ENCODE measurements around the gene SAMD8. TPM values are rescaled to one million over a fixed set of nuclear protein-coding genes. Genes with fewer than 3 reads are reported as not detected.

The SAMD8 gene
- total RNA-seq, 1 donor from 2014 or later = 16.5 TPM

DNA sequence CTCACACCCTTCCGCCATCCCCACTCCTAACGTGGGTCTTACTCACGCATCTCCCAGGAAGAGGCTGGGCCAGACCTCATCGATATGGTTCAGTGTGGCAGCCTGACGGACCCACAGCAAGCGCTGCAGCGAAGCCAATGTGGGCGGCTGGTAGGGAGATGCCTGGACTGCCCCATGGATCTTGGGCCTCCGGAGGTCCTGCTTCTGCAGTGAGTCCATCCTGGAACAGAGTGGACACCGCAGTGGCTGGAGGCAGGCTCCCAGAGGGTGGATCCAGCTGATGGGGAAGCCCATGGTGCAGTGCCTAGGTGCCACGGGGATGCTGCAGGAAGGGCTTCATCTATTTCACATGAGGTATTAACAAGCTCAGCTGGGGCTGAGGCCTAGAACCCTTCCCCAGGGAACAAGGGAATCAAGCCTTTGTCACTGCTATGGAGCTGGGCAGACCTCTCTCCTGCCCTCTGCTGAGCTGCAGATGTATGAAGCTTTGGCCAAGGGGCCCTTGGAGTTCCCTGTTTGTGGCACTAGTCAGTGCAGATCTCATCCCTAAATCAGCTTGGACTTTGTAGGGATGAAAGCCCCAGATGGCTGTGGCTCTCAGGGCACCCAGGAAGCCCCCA, 13.7 kb upstream of the SAMD8 start:
- Histone ChIP-seq H3K27me3 (no peaks in the 10 kb centered on the region), H3K4me1 (no peaks in the 10 kb centered on the region), H3K4me3 (no peak overlapping the region), H3K9me3 (no peaks in the 10 kb centered on the region), H3K27ac (no peak overlapping the region), H3K36me3 (no peaks in the 10 kb centered on the region)
- no peak for TF ChIP-seq CTCF (IDR thresholded peaks at IDR 0.05)
- intact Hi-C loops (cut with DNase I) = no loop called here
- DNase-seq (ENCODE audit: low spot score in 2 of 2) = no peak

DNA sequence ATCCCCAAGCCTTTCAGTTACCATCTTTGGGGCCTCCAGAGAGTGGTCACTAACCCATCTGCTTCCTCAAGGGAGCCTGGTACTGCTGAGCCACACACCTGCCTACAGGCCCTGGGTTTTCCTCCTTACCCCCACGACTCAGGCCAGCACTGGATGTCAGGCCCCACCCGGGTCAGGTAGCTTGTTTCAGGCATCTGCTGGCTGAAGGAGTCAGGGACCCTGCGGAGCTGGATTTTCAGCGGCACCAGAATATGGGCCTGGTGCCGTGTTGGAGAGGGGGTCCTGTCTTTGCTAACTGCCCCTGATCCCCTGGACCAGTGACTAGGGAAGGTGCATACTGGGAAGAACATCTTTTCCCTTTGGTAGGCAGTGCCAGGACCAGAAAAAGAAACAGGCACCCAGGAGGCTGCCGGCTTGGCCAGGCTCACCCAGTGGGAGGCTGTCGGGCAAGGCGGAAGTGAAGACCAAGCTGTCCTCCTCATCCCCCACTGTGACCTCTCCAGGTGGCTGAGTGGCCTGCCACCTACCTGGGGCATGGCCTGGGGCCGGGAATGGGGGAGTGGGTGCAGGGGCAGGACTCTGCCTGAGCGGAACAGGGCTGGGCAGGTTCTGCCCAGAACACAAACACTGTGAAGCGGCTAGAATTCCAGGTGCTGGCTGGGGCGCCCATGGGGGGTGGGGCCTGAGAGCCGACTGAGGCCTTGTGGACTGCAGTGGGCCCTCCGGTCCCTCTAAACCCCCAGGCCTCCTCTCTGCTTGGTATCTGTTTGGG, 12.4 kb upstream of the SAMD8 start:
- Histone ChIP-seq H3K4me3 (no peak overlapping the region), H3K4me1 (no peaks in the 10 kb centered on the region), H3K36me3 (no peaks in the 10 kb centered on the region), H3K9me3 (no peaks in the 10 kb centered on the region), H3K27me3 (no peaks in the 10 kb centered on the region), H3K27ac (no peak overlapping the region)
- no peak for DNase-seq (ENCODE audit: low spot score in 2 of 2)
- TF ChIP-seq CTCF (IDR thresholded peaks at IDR 0.05) = no peak
- intact Hi-C loops (cut with DNase I) = no loop called here

- H3K9me3 ChIP-seq = no peaks in the 10 kb centered on the region
- intact Hi-C loops (cut with DNase I) = loop anchor here (1.0 to 2.0 kb wide), 2 partner anchors 834 to 855 kb away; no protein-coding TSS in a partner anchor
- H3K27ac ChIP-seq = no peak overlapping the region
- H3K27me3 ChIP-seq = no peaks in the 10 kb centered on the region
- no peak overlapping the region for H3K4me3 ChIP-seq
- no peaks in the 10 kb centered on the region for H3K4me1 ChIP-seq
- H3K36me3 ChIP-seq = no peaks in the 10 kb centered on the region
- TF ChIP-seq CTCF (IDR thresholded peaks at IDR 0.05) = peak; percentile 96 to 98 (median 98)
- peak in 1 of 2 donors; percentile 82 for DNase-seq (ENCODE audit: low spot score in 2 of 2)
Observed at GRCh38 chr10:75099952-75100763, 11.3 kb upstream of the SAMD8 start.

- no peak overlapping the region for H3K4me3 ChIP-seq
- no peak for TF ChIP-seq CTCF (IDR thresholded peaks at IDR 0.05)
- H3K27me3 ChIP-seq = no peaks in the 10 kb centered on the region
- no peaks in the 10 kb centered on the region for H3K9me3 ChIP-seq
- intact Hi-C loops (cut with DNase I) = loop anchor here (1.0 to 2.0 kb wide), 2 partner anchors 835 to 856 kb away; no protein-coding TSS in a partner anchor
- no peak for DNase-seq (ENCODE audit: low spot score in 2 of 2)
- no peak overlapping the region for H3K27ac ChIP-seq
- H3K4me1 ChIP-seq = no peaks in the 10 kb centered on the region
- H3K36me3 ChIP-seq = no peaks in the 10 kb centered on the region
Observed at GRCh38 chr10:75100764-75101291, 10.6 kb upstream of the SAMD8 start.

DNA sequence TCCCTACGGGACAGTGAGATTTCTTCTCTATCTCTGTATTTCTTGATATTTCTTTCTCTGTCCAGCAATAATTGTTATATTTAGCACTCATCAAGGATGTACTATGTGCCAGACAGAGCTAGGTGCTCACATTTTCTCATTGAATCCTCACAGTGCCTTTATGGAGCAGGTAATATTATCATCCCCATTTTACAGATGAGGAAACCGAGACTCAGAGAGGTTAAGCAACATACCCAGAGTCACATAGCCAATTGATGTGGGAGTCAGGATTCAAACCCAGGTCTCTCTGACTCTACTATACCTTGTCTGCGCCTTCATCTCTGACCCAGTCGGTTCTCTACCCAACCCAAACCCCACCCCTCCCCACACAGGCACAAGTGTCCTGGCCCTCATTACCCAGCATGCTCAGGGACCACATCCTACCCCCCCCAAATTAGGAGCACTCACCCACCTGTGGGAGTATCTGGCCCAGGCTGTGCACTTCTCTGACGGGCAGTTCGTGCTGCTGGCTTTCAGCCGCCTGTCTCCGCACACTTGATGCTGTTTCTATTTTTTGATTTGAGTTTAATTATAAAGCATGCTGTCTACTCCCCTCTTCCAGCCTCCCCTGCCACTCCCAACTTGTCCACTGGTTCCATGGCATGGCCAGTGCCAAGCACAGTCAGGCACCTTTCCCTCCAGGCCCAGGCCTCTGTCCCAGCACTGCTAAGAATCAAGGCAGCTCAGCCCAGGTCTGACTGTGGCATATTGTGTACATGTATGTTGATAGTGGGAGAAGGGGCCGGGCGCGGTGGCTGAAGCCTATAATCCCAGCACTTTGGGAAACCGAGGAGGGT, 9.8 kb upstream of the SAMD8 start:
- peak in 1 of 2 donors; percentile 60 for DNase-seq (ENCODE audit: low spot score in 2 of 2)
- Histone ChIP-seq H3K27me3 (no peaks in the 10 kb centered on the region), H3K4me3 (no peak overlapping the region), H3K4me1 (no peaks in the 10 kb centered on the region), H3K9me3 (no peaks in the 10 kb centered on the region), H3K27ac (no peak overlapping the region), H3K36me3 (no peaks in the 10 kb centered on the region)
- intact Hi-C loops (cut with DNase I) = loop anchor here (2.0 kb wide), 1 partner anchor 857 kb away; no protein-coding TSS in a partner anchor
- no peak for TF ChIP-seq CTCF (IDR thresholded peaks at IDR 0.05)
